Astrocyte (in vitro differentiated cells and primary cell): ENCODE data around the gene FAM181B. TPM values are rescaled to one million over a fixed set of nuclear protein-coding genes. Genes with fewer than 3 reads are reported as not detected.

ENCODE experiments used
- DNase-seq: peaks from one replicate; pipeline ENCODE4 v3.0.0-alpha.2; 2010; ENCODE audit warnings: low read depth
- FAIRE-seq: peaks from 2 replicates; lab custom pipeline; 2011; peaks lifted over from hg19 to GRCh38; lab: Jason Lieb, UNC
- H2AFZ ChIP-seq: 2 replicates; pipeline ENCODE4 v1.6.0; 2012; ENCODE audit warnings: low read depth, low read length, inconsistent platforms
- H3K27ac ChIP-seq: 2 replicates; pipeline ENCODE4 v1.5.1; 2011; ENCODE audit warnings: low read depth, low read length, inconsistent platforms
- H3K27me3 ChIP-seq: 2 replicates; pipeline ENCODE4 v1.6.0; 2011; ENCODE audit warnings: low read length, inconsistent platforms; ENCODE audit not compliant: insufficient read depth
- H3K36me3 ChIP-seq: 2 replicates; pipeline ENCODE4 v1.5.1; 2011; ENCODE audit warnings: low read length, inconsistent platforms; ENCODE audit not compliant: insufficient read depth
- H3K4me1 ChIP-seq: 2 replicates; pipeline ENCODE4 v1.5.1; 2011; ENCODE audit warnings: low read length, inconsistent platforms; ENCODE audit not compliant: insufficient read depth
- H3K4me2 ChIP-seq: 2 replicates; pipeline ENCODE4 v1.6.0; 2012; ENCODE audit warnings: low read length, inconsistent platforms
- H3K4me3 ChIP-seq: 2 replicates; pipeline ENCODE4 v1.5.1; 2011; ENCODE audit warnings: low read depth, mild to moderate bottlenecking, low read length, inconsistent platforms; ENCODE audit not compliant: insufficient read depth
- H3K79me2 ChIP-seq: 2 replicates; pipeline ENCODE4 v1.6.0; 2012; ENCODE audit warnings: mild to moderate bottlenecking, low read length, inconsistent platforms; ENCODE audit not compliant: insufficient read depth
- H3K9ac ChIP-seq: 2 replicates; pipeline ENCODE4 v1.6.0; 2012; ENCODE audit warnings: mild to moderate bottlenecking, low read length, inconsistent platforms
- H3K9me3 ChIP-seq: 2 replicates; pipeline ENCODE4 v1.5.1; 2012; ENCODE audit warnings: low read depth, mild to moderate bottlenecking, low read length, inconsistent platforms; ENCODE audit not compliant: insufficient read depth
- H4K20me1 ChIP-seq: 2 replicates; pipeline ENCODE4 v1.6.0; 2012; ENCODE audit warnings: low read length, inconsistent platforms; ENCODE audit not compliant: insufficient read depth
- H3K27ac Mint-ChIP-seq: one replicate; pipeline ENCODE4 v1.8.0; 2021; ENCODE audit warnings: mild to moderate bottlenecking, mixed read lengths; ENCODE audit not compliant: unreplicated experiment
- H3K27me3 Mint-ChIP-seq: one replicate; pipeline ENCODE4 v1.8.0; 2021; ENCODE audit warnings: low read depth, mixed read lengths; ENCODE audit not compliant: unreplicated experiment
- H3K36me3 Mint-ChIP-seq: one replicate; pipeline ENCODE4 v1.8.0; 2021; ENCODE audit warnings: low read depth, mixed read lengths; ENCODE audit not compliant: unreplicated experiment
- H3K4me1 Mint-ChIP-seq: one replicate; pipeline ENCODE4 v1.8.0; 2021; ENCODE audit warnings: low read depth, mixed read lengths; ENCODE audit not compliant: unreplicated experiment
- H3K4me3 Mint-ChIP-seq: one replicate; pipeline ENCODE4 v1.8.0; 2021; ENCODE audit warnings: mild to moderate bottlenecking, moderate library complexity, mixed read lengths; ENCODE audit not compliant: unreplicated experiment
- H3K9me3 Mint-ChIP-seq: one replicate; pipeline ENCODE4 v1.8.0; 2021; ENCODE audit warnings: mild to moderate bottlenecking, mixed read lengths; ENCODE audit not compliant: unreplicated experiment
- CTCF ChIP-seq: IDR thresholded peaks from 2 replicates; pipeline ENCODE4 v1.5.1; 2011; ENCODE audit warnings: low read depth, mild to moderate bottlenecking, inconsistent platforms, low read length, moderate library complexity; ENCODE audit not compliant: insufficient read depth
- EZH2 ChIP-seq: IDR thresholded peaks from 2 replicates; pipeline ENCODE4 v1.6.1; 2012; ENCODE audit warnings: mild to moderate bottlenecking, low read length, inconsistent platforms; ENCODE audit not compliant: insufficient read depth
- total RNA-seq: library from RNA; stranded (reverse); gene quantifications from 2 replicates; pipeline ENCODE4 v1.2.1, GENCODE V29; 2021

Gene FAM181B
- total RNA-seq, 1 donor from 2014 or later = 0.11 TPM

- Mint-ChIP-seq H3K4me1 (peaks cover 11% of the 10 kb centered on the region), H3K9me3 (no peaks in the 10 kb centered on the region), H3K36me3 (no peaks in the 10 kb centered on the region), H3K27me3 (peaks cover 3% of the 10 kb centered on the region), H3K27ac (no peak overlapping the region), H3K4me3 (no peak overlapping the region)
- no peak for TF ChIP-seq EZH2
- TF ChIP-seq CTCF = no peak
- Histone ChIP-seq H3K4me1 (no peaks in the 10 kb centered on the region), H3K4me2 (no peak overlapping the region), H2AFZ (no peak overlapping the region), H3K36me3 (no peaks in the 10 kb centered on the region), H3K27ac (no peak overlapping the region), H4K20me1 (no peaks in the 10 kb centered on the region), H3K4me3 (no peak overlapping the region), H3K9me3 (no peaks in the 10 kb centered on the region), H3K79me2 (no peaks in the 10 kb centered on the region), H3K9ac (no peak overlapping the region), H3K27me3 (peaks cover 2% of the 10 kb centered on the region)
- DNase-seq (no peak), FAIRE-seq (no peak)
Measured at GRCh38 chr11:82718821-82719220, 14.8 kb downstream of the FAM181B start.

GRCh38 chr11:82718307-82718706, 15.4 kb downstream of the FAM181B start:
- Mint-ChIP-seq H3K9me3 (no peaks in the 10 kb centered on the region), H3K36me3 (no peaks in the 10 kb centered on the region), H3K4me1 (peaks cover 9% of the 10 kb centered on the region), H3K27ac (no peak overlapping the region), H3K27me3 (peaks cover 3% of the 10 kb centered on the region), H3K4me3 (no peak overlapping the region)
- Histone ChIP-seq H3K79me2 (no peaks in the 10 kb centered on the region), H3K27ac (no peak overlapping the region), H3K4me2 (no peak overlapping the region), H3K36me3 (no peaks in the 10 kb centered on the region), H3K27me3 (peaks cover 7% of the 10 kb centered on the region), H3K4me1 (no peaks in the 10 kb centered on the region), H4K20me1 (no peaks in the 10 kb centered on the region), H3K9me3 (no peaks in the 10 kb centered on the region), H3K4me3 (no peak overlapping the region), H2AFZ (peak overlapping the region; percentile 43), H3K9ac (no peak overlapping the region)
- TF ChIP-seq CTCF (peak; percentile 84), EZH2 (no peak)
- no peak for FAIRE-seq
- DNase-seq = peak; percentile 24

GRCh38 chr11:82714346-82715174, 19.1 kb downstream of the FAM181B start:
- Mint-ChIP-seq H3K27ac (no peak overlapping the region), H3K9me3 (no peaks in the 10 kb centered on the region), H3K36me3 (no peaks in the 10 kb centered on the region), H3K4me1 (peaks cover 4% of the 10 kb centered on the region), H3K27me3 (no peaks in the 10 kb centered on the region), H3K4me3 (no peak overlapping the region)
- peaks cover 13% of the 10 kb centered on the region for H3K27me3 ChIP-seq
- no peak overlapping the region for H3K9ac ChIP-seq
- FAIRE-seq (no peak), DNase-seq (no peak)
- H4K20me1 ChIP-seq = no peaks in the 10 kb centered on the region
- no peaks in the 10 kb centered on the region for H3K36me3 ChIP-seq
- no peak overlapping the region for H2AFZ ChIP-seq
- no peaks in the 10 kb centered on the region for H3K79me2 ChIP-seq
- no peak overlapping the region for H3K4me2 ChIP-seq
- H3K4me3 ChIP-seq = no peak overlapping the region
- TF ChIP-seq EZH2 (no peak), CTCF (no peak)
- H3K4me1 ChIP-seq = no peaks in the 10 kb centered on the region
- no peaks in the 10 kb centered on the region for H3K9me3 ChIP-seq
- H3K27ac ChIP-seq = no peak overlapping the region
